ENCODE measurements around the gene YY1AP1. TPM values are rescaled to one million over a fixed set of nuclear protein-coding genes. Genes with fewer than 3 reads are reported as not detected.
"Not testable (repeated sequence)": the region's sequence is repeated elsewhere in the genome, so short reads cannot be mapped to it uniquely, and the experiment has no call there.

Gene YY1AP1
- total and polyA plus RNA-seq, 2 experiments from 2014 or later = 27.6 to 43.2 TPM

GRCh38 chr1:155687705-155688323 lies 760 bp downstream of the YY1AP1 start:
- Histone ChIP-seq H3K79me2 (peaks cover 84% of the 10 kb centered on the region), H4K20me1 (ENCODE audit: insufficient read depth, poor library complexity, severe bottlenecking) (peaks cover 40% of the 10 kb centered on the region), H2AFZ (peak overlapping the region; percentile 27), H3K27ac (peak overlapping the region; percentile 98), H3K4me3 (peak overlapping the region; percentile 57), H3K4me1 (ENCODE audit: insufficient read depth) (peaks cover 13% of the 10 kb centered on the region), H3K4me2 (peak overlapping the region; percentile 91)
- H3K27me3 ChIP-seq; DNase-seq (ENCODE audit: low spot score); H3K9me2 ChIP-seq (replicated peaks; ENCODE audit: insufficient read depth); H3K9me3 ChIP-seq (ENCODE audit: low read depth); H3K36me3 ChIP-seq (replicated peaks; ENCODE audit: insufficient read depth, low read depth): not testable (repeated sequence)
- 1% methylated on average over 28 of the region's 35 CpGs for WGBS (ENCODE audit: low lambda C conversion rate, missing lambda C conversion rate)

DNA sequence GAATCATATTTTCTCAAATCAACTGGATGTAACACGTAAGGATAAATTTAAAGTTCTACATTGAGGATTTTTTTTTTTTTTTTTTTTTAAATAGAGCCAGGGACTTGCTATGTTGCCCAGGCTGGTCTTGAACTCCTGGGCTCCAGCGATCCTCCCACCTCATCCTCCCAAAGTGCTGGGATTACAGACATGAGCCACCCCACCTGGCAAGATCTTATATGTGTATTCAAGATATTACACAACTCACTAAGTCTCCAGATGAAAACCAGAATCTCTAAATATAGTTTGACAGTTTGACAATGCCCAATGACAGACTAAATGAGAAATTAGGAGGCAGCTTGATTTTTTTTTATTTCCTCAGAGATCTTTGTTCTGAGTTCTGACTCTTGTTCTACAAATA lies 6.8 kb downstream of the YY1AP1 start:
- H4K20me1 ChIP-seq (ENCODE audit: insufficient read depth, poor library complexity, severe bottlenecking) = peaks cover 74% of the 10 kb centered on the region
- no peak for TF ChIP-seq EZH2 (IDR thresholded peaks at IDR 0.05; ENCODE audit: borderline replicate concordance)
- no peak for TF ChIP-seq CTCF (IDR thresholded peaks at IDR 0.05; ENCODE audit: poor library complexity)
- TF ChIP-seq EZH2phosphoT487 (IDR thresholded peaks at IDR 0.05; ENCODE audit: low read depth, severe bottlenecking, unreplicated experiment) = no peak
- 95% methylated on average over 2 of the region's 2 CpGs for WGBS (ENCODE audit: low lambda C conversion rate, missing lambda C conversion rate)

DNA sequence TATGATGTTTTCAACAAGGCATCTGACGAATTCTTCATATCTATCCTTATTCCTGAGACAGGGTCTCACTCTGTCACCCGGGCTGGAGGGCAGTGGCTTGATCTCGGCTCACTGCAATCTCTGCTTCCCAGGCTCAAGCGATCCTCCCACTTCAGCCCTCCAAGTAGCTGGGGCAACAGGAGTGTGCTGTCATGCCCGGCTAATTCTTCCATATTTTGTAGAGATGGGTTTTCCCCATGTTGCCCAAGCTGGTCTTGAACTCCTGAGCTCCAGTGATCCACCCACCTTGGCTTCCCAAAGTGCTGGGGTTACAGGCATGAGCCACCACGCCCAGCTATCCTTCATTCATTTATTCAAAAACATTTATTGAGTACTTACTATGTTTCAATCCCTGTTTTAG lies 8.0 kb downstream of the YY1AP1 start:
- 95% methylated on average over 6 of the region's 6 CpGs for WGBS (ENCODE audit: low lambda C conversion rate, missing lambda C conversion rate)
- no peak overlapping the region for H3K27ac ChIP-seq
- no peak overlapping the region for H3K4me3 ChIP-seq
- H3K4me1 ChIP-seq (ENCODE audit: insufficient read depth) = peaks cover 5% of the 10 kb centered on the region
- no peaks in the 10 kb centered on the region for H3K27me3 ChIP-seq
- H3K36me3 ChIP-seq (replicated peaks; ENCODE audit: insufficient read depth, low read depth) = no peaks in the 10 kb centered on the region
- H3K4me2 ChIP-seq = no peak overlapping the region
- H3K79me2 ChIP-seq = peaks cover 87% of the 10 kb centered on the region
- no peaks in the 10 kb centered on the region for H3K9me3 ChIP-seq (ENCODE audit: low read depth)
- no peak overlapping the region for H2AFZ ChIP-seq
- no peak for DNase-seq (ENCODE audit: low spot score)
- no peak for TF ChIP-seq CTCF (IDR thresholded peaks at IDR 0.05; ENCODE audit: poor library complexity)
- no peak for TF ChIP-seq EZH2phosphoT487 (IDR thresholded peaks at IDR 0.05; ENCODE audit: low read depth, severe bottlenecking, unreplicated experiment)
- no peak for TF ChIP-seq EZH2 (IDR thresholded peaks at IDR 0.05; ENCODE audit: borderline replicate concordance)
- H4K20me1 ChIP-seq (ENCODE audit: insufficient read depth, poor library complexity, severe bottlenecking) = peaks cover 64% of the 10 kb centered on the region
- H3K9me2 ChIP-seq (replicated peaks; ENCODE audit: insufficient read depth) = no peaks in the 10 kb centered on the region

More for the DNA sequence above, 6.8 kb downstream of the YY1AP1 start:
- no peaks in the 10 kb centered on the region for H3K27me3 ChIP-seq
- no peak overlapping the region for H3K4me2 ChIP-seq
- DNase-seq (ENCODE audit: low spot score) = no peak
- H3K4me3 ChIP-seq = no peak overlapping the region
- H3K4me1 ChIP-seq (ENCODE audit: insufficient read depth) = peaks cover 13% of the 10 kb centered on the region
- H3K9me3 ChIP-seq (ENCODE audit: low read depth) = no peaks in the 10 kb centered on the region
- peaks cover 96% of the 10 kb centered on the region for H3K79me2 ChIP-seq
- H3K36me3 ChIP-seq (replicated peaks; ENCODE audit: insufficient read depth, low read depth) = no peaks in the 10 kb centered on the region
- H2AFZ ChIP-seq = no peak overlapping the region
- H3K27ac ChIP-seq = no peak overlapping the region
- no peaks in the 10 kb centered on the region for H3K9me2 ChIP-seq (replicated peaks; ENCODE audit: insufficient read depth)

GRCh38 chr1:155678992-155679391 lies 9.6 kb downstream of the YY1AP1 start:
- not testable (repeated sequence) for H3K36me3 ChIP-seq (replicated peaks; ENCODE audit: insufficient read depth, low read depth); H3K27me3 ChIP-seq; H3K9me3 ChIP-seq (ENCODE audit: low read depth); H3K9me2 ChIP-seq (replicated peaks; ENCODE audit: insufficient read depth); H3K27ac ChIP-seq; H3K4me2 ChIP-seq; H3K4me1 ChIP-seq (ENCODE audit: insufficient read depth); H2AFZ ChIP-seq; DNase-seq (ENCODE audit: low spot score); H3K4me3 ChIP-seq
- 79% methylated on average over 1 of the region's 1 CpG for WGBS (ENCODE audit: low lambda C conversion rate, missing lambda C conversion rate)
- peaks cover 48% of the 10 kb centered on the region for H4K20me1 ChIP-seq (ENCODE audit: insufficient read depth, poor library complexity, severe bottlenecking)
- H3K79me2 ChIP-seq = peaks cover 72% of the 10 kb centered on the region
